Subcutaneous adipose tissue (tissue), 4 donors: ENCODE results near the gene ZNF236. TPM values are rescaled to one million over a fixed set of nuclear protein-coding genes. Genes with fewer than 3 reads are reported as not detected.

Experiments used
- CTCF ChIP-seq: fragments of 450-650 bp; IDR thresholded peaks from one replicate; pipeline ENCODE4 v1.5.1; 2016; ENCODE audit warnings: low read depth, mild to moderate bottlenecking, control low read depth, antibody characterized with exemption, moderate library complexity
- total RNA-seq, 4 donors: library from RNA; depleted of rRNA; stranded (reverse); fragments of >200 nt; gene quantifications; one replicate each; pipeline ENCODE4 v1.1.0, GENCODE V29; 2016

The ZNF236 gene
- total RNA-seq: 10 to 100 TPM; 11.4 to 15.5 (median 13.8) TPM

GRCh38 chr18:76822506-76823160, at the start of gene ZNF236:
TSS of gene ZNF236 (plus strand) at chr18:76822557. CDS start at chr18:76822608, 51 bp downstream.
- no peak for TF ChIP-seq CTCF

- TF ChIP-seq CTCF: no peak
Observed at GRCh38 chr18:76772665-76773064, 49.7 kb upstream of the ZNF236 start.

GRCh38 chr18:76783786-76784484, 38.4 kb upstream of the ZNF236 start:
- TF ChIP-seq CTCF: no peak

GRCh38 chr18:76785872-76786271, 36.5 kb upstream of the ZNF236 start:
- no peak for TF ChIP-seq CTCF

- no peak for TF ChIP-seq CTCF
Observed at GRCh38 chr18:76788571-76789317, 33.6 kb upstream of the ZNF236 start.

- no peak for TF ChIP-seq CTCF
Observed at GRCh38 chr18:76791106-76791505, 31.3 kb upstream of the ZNF236 start.

GRCh38 chr18:76791642-76792041, 30.7 kb upstream of the ZNF236 start:
- TF ChIP-seq CTCF: no peak
